Activated naive CD8-positive, alpha-beta T cell treated with anti-CD3 and anti-CD28 coated beads for 36 hours (primary cell): ENCODE data around the gene ERAP2. TPM values are rescaled to one million over a fixed set of nuclear protein-coding genes. Genes with fewer than 3 reads are reported as not detected.

Source experiments
- DNase-seq: peaks from one replicate; pipeline ENCODE4 v3.0.0; 2021
- H3K27ac Mint-ChIP-seq: one replicate; pipeline ENCODE4 v1.8.0; 2022; ENCODE audit warnings: mild to moderate bottlenecking, moderate library complexity, mixed read lengths
- H3K27me3 Mint-ChIP-seq: one replicate; pipeline ENCODE4 v1.8.0; 2022; ENCODE audit warnings: mild to moderate bottlenecking, mixed read lengths
- H3K36me3 Mint-ChIP-seq: one replicate; pipeline ENCODE4 v1.8.0; 2021; ENCODE audit warnings: mild to moderate bottlenecking, mixed read lengths
- H3K4me1 Mint-ChIP-seq: one replicate; pipeline ENCODE4 v1.8.0; 2021; ENCODE audit warnings: mixed read lengths
- H3K4me3 Mint-ChIP-seq: one replicate; pipeline ENCODE4 v1.8.0; 2022; ENCODE audit warnings: mild to moderate bottlenecking, moderate library complexity, mixed read lengths
- H3K9me3 Mint-ChIP-seq: one replicate; pipeline ENCODE4 v1.8.0; 2022; ENCODE audit warnings: mixed read lengths
- total RNA-seq, 2 experiments: library from RNA; stranded (reverse); gene quantifications; one replicate each; pipeline ENCODE4 v1.2.3, GENCODE V29; 2021

Gene ERAP2
- total RNA-seq, 2 experiments from 2014 or later: 44.8 to 47.1 TPM

DNA sequence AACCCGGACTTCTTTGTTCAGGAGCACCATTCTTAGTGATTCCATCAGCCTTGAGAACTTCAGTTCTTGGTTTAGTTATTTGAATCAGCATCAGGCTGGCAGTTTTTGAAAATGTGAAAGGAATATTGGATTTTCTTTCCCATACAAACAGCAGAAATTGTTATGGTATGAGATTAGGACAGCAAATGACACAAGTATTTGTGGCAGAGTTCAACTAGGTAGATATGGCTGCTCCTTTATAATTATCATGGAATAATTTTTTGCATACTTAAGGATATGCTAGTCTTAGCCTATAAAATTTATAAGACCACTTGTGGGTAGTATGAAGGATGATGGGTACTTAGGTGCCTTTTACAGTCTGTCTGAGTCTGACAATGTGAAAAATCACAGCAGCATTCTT lies 25.5 kb downstream of the ERAP2 start:
- no peaks in the 10 kb centered on the region for H3K27me3 Mint-ChIP-seq
- no peaks in the 10 kb centered on the region for H3K9me3 Mint-ChIP-seq
- H3K4me3 Mint-ChIP-seq: no peak overlapping the region
- peaks cover 13% of the 10 kb centered on the region for H3K4me1 Mint-ChIP-seq
- H3K36me3 Mint-ChIP-seq: peaks cover 39% of the 10 kb centered on the region
- DNase-seq: no peak
- no peak overlapping the region for H3K27ac Mint-ChIP-seq

DNA sequence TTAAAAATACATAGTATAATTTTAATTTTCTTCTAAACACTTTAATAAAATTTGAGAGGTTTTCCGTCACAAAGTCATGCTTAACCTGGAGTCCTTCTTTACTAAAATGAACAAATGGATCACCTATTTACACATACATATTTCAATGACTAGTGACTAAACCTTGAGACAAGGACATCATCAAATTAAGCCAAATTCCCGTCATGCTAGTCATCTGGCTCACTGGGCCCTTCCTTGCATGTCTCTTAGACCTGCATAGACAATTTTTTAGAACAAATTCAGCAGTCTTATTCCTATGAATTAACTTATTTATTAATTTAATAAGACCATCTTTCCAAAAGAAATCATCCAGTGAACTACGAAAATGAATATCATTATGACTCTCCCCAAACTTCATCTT lies 26.6 kb downstream of the ERAP2 start:
- H3K27me3 Mint-ChIP-seq: no peaks in the 10 kb centered on the region
- peaks cover 32% of the 10 kb centered on the region for H3K36me3 Mint-ChIP-seq
- H3K27ac Mint-ChIP-seq: peak overlapping the region; percentile 48
- no peaks in the 10 kb centered on the region for H3K9me3 Mint-ChIP-seq
- peaks cover 8% of the 10 kb centered on the region for H3K4me1 Mint-ChIP-seq
- no peak overlapping the region for H3K4me3 Mint-ChIP-seq
- no peak for DNase-seq

DNA sequence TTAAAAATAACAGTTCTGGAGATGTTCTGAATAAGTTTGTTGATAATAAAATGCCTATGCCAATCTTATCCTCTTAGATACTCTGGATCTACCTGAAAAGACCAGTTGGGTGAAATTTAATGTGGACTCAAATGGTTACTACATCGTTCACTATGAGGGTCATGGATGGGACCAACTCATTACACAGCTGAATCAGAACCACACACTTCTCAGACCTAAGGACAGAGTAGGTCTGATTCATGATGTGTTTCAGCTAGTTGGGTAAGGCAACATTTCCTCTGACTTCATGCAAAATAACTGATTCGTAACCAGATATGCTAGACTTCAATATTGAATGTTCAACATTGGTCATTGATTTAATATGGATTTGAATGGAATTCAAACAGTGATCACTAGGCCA lies 27.0 kb downstream of the ERAP2 start:
- no peaks in the 10 kb centered on the region for H3K9me3 Mint-ChIP-seq
- peak overlapping the region; percentile 48 for H3K27ac Mint-ChIP-seq
- no peaks in the 10 kb centered on the region for H3K27me3 Mint-ChIP-seq
- no peak for DNase-seq
- no peak overlapping the region for H3K4me3 Mint-ChIP-seq
- peaks cover 32% of the 10 kb centered on the region for H3K36me3 Mint-ChIP-seq
- H3K4me1 Mint-ChIP-seq: peaks cover 8% of the 10 kb centered on the region

DNA sequence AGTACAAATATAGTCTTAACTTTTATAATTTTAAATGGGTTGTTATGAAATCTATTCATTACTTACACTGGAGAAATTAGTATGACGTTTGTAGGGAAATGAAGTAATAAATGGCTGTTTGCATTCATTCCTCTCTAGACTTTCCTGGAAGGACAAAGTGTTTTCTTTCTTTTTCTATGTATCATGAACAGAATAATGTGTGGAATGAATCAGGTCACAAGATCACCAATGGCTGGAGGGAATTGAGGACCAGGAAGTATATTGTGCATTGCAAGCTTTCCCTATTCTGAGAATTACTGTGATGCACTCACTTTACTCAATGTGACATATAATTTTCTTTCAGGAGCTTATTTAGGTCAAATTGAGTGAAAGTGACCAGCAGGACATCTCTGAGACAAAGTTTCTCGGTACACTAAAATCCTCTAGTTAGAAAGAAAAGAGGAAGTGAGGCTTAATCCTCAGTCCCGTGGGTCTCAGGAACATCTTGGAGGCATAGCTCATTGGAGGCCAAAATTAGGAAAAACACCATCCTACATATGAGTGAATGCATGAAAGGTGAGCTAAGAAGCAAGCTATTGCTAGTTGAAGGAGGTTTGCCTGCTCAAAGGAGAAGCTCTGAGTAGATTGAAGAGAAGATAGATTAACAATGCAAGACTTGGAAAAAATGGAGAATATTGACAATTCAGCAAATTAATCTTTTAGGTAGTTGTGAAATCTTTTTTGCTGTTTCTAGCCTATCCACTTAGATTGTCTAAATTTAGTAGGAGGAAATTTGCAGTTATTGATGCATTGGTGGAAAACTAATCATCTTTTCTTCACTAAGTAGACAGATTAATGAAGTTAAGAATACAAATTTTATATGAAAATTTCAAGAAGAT lies 28.0 kb downstream of the ERAP2 start:
- no peaks in the 10 kb centered on the region for H3K9me3 Mint-ChIP-seq

DNA sequence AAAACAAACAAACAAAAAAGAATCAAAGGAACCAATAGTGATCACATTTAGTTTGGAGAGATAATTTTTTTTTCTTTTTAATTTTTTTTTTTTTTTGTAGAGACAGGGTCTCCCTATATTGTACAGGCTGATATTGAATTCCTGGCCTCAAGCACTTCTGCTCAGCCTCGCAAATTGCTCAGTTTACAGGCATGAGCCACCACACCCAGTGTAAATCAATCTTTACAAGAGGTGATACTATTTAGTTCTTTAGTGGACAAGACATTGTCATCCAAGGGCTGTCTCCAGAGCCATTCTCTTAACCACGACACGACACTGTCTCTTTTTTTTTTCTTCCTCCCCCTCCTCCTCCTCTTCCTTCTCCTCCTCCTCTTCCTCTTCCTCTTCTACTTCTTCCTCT lies 29.6 kb downstream of the ERAP2 start:
- Mint-ChIP-seq H3K4me1 (peaks cover 8% of the 10 kb centered on the region), H3K9me3 (no peaks in the 10 kb centered on the region), H3K27ac (no peak overlapping the region), H3K4me3 (no peak overlapping the region), H3K27me3 (no peaks in the 10 kb centered on the region), H3K36me3 (peaks cover 34% of the 10 kb centered on the region)
- DNase-seq: no peak

More for the DNA sequence above, 28.0 kb downstream of the ERAP2 start:
- Mint-ChIP-seq H3K4me1 (peaks cover 7% of the 10 kb centered on the region), H3K36me3 (peaks cover 32% of the 10 kb centered on the region), H3K27ac (peak overlapping the region; percentile 60), H3K4me3 (no peak overlapping the region), H3K27me3 (no peaks in the 10 kb centered on the region)
- DNase-seq: no peak

DNA sequence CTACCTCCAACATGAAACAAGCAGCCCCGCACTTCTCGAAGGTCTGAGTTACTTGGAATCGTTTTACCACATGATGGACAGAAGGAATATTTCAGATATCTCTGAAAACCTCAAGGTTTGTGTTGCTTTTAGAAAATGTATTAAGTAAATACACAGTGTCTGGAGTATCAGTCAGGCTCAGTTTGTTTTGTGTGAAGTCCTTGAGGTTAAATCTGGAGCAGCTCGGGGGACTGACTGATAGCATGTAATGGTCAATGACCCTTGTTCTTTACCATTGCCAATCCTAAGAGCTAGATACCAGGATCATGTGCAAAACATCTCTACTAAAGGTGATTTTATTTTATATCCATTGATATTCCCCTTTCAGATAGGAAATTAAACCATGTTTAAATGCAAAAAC lies 32.7 kb downstream of the ERAP2 start:
- no peak for DNase-seq
- Mint-ChIP-seq H3K27ac (no peak overlapping the region), H3K9me3 (no peaks in the 10 kb centered on the region), H3K36me3 (peaks cover 36% of the 10 kb centered on the region), H3K4me3 (no peak overlapping the region), H3K27me3 (no peaks in the 10 kb centered on the region), H3K4me1 (peaks cover 5% of the 10 kb centered on the region)

DNA sequence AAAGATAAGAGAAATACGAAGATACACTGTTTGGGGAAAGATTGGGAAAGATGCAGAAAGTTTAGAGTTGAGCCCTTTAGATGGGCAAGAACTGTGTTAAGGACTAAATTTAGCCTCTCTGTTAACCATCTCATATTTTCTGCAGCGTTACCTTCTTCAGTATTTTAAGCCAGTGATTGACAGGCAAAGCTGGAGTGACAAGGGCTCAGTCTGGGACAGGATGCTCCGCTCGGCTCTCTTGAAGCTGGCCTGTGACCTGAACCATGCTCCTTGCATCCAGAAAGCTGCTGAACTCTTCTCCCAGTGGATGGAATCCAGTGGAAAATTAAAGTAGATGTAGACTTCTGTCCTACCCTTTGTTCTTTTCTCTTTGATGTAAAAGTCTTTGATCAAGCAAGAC lies 33.1 kb downstream of the ERAP2 start:
- Mint-ChIP-seq H3K27ac (no peak overlapping the region), H3K4me1 (peaks cover 7% of the 10 kb centered on the region), H3K9me3 (no peaks in the 10 kb centered on the region), H3K27me3 (no peaks in the 10 kb centered on the region), H3K4me3 (no peak overlapping the region), H3K36me3 (peaks cover 36% of the 10 kb centered on the region)
- no peak for DNase-seq

DNA sequence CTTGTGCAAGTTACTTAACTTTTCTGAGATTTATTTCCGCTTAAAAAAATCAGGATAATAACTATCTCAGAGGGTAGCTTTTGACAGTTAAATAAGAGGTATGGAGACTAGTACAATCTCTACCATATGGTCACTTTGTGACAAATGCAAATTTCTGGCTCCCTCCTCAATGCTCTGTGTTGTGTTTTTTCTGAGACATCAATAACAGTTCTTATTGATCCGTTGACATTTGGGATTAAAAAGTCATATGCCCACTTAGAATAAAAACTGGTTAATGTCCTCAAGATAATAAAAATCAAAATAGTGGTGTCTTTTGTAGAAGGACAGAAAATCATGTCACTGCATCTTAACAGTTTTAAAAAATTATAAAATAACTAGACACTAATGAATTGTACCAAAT lies 34.8 kb downstream of the ERAP2 start:
- no peak overlapping the region for H3K27ac Mint-ChIP-seq
- DNase-seq: no peak
- no peaks in the 10 kb centered on the region for H3K27me3 Mint-ChIP-seq
- H3K9me3 Mint-ChIP-seq: no peaks in the 10 kb centered on the region
- peaks cover 36% of the 10 kb centered on the region for H3K36me3 Mint-ChIP-seq
- H3K4me3 Mint-ChIP-seq: no peak overlapping the region
- peaks cover 7% of the 10 kb centered on the region for H3K4me1 Mint-ChIP-seq

DNA sequence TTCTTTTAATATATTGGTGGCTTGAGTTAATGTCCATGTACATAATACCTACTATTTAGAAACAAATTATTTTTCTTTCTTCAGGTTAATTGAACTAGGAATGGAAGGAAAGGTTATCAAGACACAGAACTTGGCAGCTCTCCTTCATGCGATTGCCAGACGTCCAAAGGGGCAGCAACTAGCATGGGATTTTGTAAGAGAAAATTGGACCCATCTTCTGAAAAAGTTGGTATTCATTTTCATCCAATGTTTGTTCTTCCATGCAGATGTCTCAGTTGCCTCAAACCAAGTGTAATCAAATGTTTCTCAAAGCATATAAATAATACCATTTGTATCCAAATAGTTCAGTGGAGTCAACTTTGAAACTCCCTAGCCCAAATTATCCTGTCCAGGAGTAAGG lies 36.9 kb downstream of the ERAP2 start:
- no peak overlapping the region for H3K4me3 Mint-ChIP-seq
- no peak overlapping the region for H3K27ac Mint-ChIP-seq
- DNase-seq: no peak
- H3K9me3 Mint-ChIP-seq: no peaks in the 10 kb centered on the region
- peaks cover 48% of the 10 kb centered on the region for H3K36me3 Mint-ChIP-seq
- no peaks in the 10 kb centered on the region for H3K27me3 Mint-ChIP-seq
- peaks cover 7% of the 10 kb centered on the region for H3K4me1 Mint-ChIP-seq

DNA sequence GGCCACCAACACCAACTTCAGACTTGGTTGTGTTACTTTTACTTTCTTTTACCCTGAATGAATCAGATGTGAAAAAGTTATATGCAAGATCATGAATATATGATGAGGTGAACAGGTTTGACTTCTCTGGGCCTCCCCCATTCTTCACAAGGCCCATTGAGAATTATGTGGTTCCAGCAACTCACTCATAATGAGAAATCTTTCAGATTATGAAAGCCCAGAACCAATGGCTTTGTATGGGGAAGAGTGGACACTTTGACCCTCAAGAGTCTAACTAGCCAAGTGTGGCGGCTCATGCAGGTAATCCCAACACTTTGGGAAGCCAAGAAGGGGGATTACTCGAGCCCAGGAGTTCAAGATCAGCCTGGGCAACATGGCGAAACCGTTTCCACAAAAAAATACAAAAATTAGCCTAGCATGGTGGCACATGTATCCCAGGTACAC lies 43.5 kb downstream of the ERAP2 start:
- H3K36me3 Mint-ChIP-seq: peaks cover 44% of the 10 kb centered on the region
- H3K27ac Mint-ChIP-seq: peak overlapping the region; percentile 77
- peaks cover 50% of the 10 kb centered on the region for H3K4me1 Mint-ChIP-seq
- no peaks in the 10 kb centered on the region for H3K9me3 Mint-ChIP-seq
- H3K27me3 Mint-ChIP-seq: no peaks in the 10 kb centered on the region
- H3K4me3 Mint-ChIP-seq: no peak overlapping the region
- DNase-seq: peak; percentile 21

DNA sequence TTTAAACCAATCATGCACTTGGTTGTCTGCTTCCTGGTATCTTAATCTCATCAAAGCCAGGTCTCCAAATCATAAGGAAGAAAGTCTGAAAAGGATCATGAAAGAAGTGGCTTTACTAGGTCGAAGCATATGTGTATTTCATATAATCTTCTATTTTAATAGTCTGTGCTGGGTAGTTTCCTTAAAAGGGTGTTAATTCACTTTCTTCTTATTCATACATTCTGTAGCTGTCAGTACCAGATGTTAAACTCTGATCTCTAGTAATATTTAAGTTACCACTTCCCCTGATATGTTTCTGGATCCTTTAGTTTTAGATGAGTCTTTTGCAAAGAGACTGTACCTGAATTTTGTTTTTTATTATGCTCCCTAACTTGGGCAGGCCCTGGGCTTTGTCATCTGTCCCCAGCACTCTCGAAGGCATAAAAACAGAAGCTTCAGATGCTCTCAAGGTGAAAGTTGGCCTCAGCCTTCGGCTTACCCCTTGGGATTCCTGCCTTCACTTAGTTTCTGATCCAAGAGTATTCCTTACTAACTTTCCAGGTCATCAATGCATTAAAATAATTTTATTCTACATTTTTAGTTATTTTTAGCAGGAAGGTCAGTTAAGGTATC lies 44.5 kb downstream of the ERAP2 start:
- H3K27ac Mint-ChIP-seq: peak overlapping the region; percentile 16
- H3K4me1 Mint-ChIP-seq: peaks cover 56% of the 10 kb centered on the region
- peaks cover 40% of the 10 kb centered on the region for H3K36me3 Mint-ChIP-seq
- DNase-seq: no peak
- H3K9me3 Mint-ChIP-seq: no peaks in the 10 kb centered on the region
- H3K27me3 Mint-ChIP-seq: no peaks in the 10 kb centered on the region
- H3K4me3 Mint-ChIP-seq: no peak overlapping the region

DNA sequence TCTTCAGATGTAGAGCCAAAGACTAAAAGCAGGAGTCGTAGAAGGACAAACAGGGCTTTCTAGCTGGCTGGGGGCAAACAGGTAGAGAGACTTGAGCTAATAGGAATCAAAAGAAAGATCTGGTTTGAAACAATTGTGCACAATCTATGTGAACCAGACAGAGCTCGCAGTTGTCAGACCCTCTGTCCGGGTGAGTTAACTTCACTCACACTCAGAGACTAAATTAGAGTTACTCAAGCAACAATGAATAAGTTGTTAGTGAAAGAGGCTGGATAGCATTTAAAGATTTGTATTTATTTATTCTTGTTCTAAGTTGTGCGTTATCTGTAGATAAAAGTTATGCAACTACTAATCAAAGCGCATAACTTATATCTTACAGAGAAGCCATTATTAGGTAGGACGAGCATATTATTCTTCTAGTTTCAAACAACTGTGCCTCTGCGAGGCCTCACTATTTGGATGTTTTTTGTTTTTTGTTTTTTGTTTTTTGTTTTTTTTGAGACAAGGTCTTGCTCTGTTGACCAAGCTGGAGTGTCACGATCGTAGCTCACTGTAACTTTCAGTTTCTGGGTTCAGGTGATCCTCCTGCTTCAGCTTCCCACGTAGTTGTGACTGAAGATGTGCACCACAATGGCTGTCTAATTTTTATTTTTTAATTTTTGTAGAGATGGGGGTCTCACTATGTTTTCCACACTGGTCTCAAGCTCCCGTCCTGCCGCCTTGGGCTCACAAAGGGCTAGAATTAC lies 46.4 kb downstream of the ERAP2 start:
- Mint-ChIP-seq H3K9me3 (no peaks in the 10 kb centered on the region), H3K4me1 (peaks cover 61% of the 10 kb centered on the region), H3K4me3 (no peak overlapping the region), H3K36me3 (peaks cover 30% of the 10 kb centered on the region), H3K27ac (peak overlapping the region; percentile 62), H3K27me3 (no peaks in the 10 kb centered on the region)
- no peak for DNase-seq

DNA sequence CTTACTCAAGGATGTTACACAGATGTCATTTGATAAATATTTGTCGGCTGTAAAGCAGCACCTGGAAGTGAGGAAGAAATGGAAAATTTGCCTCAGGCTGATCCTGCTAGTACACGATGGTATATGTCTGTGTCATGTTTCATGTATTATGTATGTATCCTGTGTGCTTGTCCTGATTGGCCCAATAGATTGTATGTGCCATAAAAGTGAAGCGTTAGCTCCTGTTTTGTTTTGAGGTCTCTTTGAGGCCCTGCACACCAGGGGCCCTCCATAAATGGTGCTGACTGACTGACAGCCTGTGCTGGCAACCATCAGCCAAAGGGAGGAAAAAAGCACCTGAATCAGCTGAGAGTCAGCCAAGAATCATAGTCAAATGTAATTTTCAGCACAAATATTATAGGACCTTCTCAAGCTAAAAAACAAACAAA lies 47.7 kb downstream of the ERAP2 start:
- Mint-ChIP-seq H3K9me3 (peaks cover under 1% of the 10 kb centered on the region), H3K4me1 (peaks cover 60% of the 10 kb centered on the region), H3K27ac (peak overlapping the region; percentile 83), H3K27me3 (no peaks in the 10 kb centered on the region), H3K4me3 (no peak overlapping the region), H3K36me3 (peaks cover 17% of the 10 kb centered on the region)
- no peak for DNase-seq

DNA sequence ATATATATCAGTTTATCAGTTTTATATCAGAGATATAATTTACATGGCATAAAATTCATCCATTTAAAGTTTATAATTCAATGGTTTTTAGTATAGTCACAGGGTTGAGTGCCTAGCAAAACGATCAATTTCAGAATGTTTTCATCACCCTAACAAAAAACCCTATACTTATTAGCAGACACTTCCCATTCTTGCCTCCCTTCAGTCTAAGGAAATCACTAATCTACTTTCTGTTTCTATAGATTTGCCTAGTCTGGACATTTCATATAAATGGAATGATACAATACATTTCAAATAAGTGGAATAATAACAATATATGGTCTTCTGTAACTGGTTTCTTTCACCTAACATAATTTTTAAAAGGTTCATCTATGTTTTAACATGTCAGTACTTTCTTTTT lies 50.0 kb downstream of the ERAP2 start:
- Mint-ChIP-seq H3K27me3 (no peaks in the 10 kb centered on the region), H3K4me1 (peaks cover 56% of the 10 kb centered on the region), H3K4me3 (no peak overlapping the region), H3K27ac (no peak overlapping the region), H3K36me3 (peaks cover 16% of the 10 kb centered on the region), H3K9me3 (peaks cover 4% of the 10 kb centered on the region)
- no peak for DNase-seq

DNA sequence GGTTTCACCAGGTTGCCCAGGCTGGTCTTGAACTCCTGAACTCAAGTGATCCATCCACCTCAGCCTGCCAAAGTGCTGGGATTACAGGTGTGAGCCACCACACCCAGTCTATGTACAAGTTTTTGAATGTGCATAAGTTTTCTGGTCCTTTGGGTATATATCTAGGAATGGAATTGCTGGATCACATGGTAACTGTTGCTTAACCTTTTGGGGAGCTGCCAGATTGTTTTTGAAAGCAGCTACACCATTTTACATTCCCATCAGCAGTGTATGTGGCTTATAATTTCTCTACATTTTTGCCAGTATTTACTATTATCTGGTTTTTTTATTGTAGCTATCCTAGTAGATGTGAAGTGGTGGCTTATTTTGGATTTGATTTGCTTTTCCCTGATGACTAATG lies 50.7 kb downstream of the ERAP2 start:
- Mint-ChIP-seq H3K9me3 (peaks cover 4% of the 10 kb centered on the region), H3K27ac (no peak overlapping the region), H3K4me3 (no peak overlapping the region), H3K36me3 (peaks cover 16% of the 10 kb centered on the region), H3K27me3 (no peaks in the 10 kb centered on the region), H3K4me1 (peaks cover 59% of the 10 kb centered on the region)
- DNase-seq: no peak
